Breast epithelium (tissue), 3 donors: ENCODE data around the gene POU5F1.
"Not testable (repeated sequence)": the region's sequence is repeated elsewhere in the genome, so short reads cannot be mapped to it uniquely, and the experiment has no call there.

Experiments
- POLR2A ChIP-seq: fragments of 450-650 bp; IDR thresholded peaks from one replicate; pipeline ENCODE4 v1.6.1; 2016; ENCODE audit warnings: antibody characterized with exemption, mild to moderate bottlenecking, moderate library complexity
- POLR2AphosphoS5 ChIP-seq, 3 donors: sonication (generic); formaldehyde crosslinking; IDR thresholded peaks; one replicate each; pipeline ENCODE4 v1.6.1; 2017; ENCODE audit warnings: antibody characterized with exemption in 3 of 3
- TF ChIP-seq, protein P1 (sequence below), 3 donors: fragments of 450-650 bp; IDR thresholded peaks; one replicate each; pipeline ENCODE4 v1.5.1; 2016 to 2017; ENCODE audit warnings: antibody characterized with exemption in 3 of 3, mild to moderate bottlenecking in 3 of 3, moderate library complexity in 3 of 3

DNA sequence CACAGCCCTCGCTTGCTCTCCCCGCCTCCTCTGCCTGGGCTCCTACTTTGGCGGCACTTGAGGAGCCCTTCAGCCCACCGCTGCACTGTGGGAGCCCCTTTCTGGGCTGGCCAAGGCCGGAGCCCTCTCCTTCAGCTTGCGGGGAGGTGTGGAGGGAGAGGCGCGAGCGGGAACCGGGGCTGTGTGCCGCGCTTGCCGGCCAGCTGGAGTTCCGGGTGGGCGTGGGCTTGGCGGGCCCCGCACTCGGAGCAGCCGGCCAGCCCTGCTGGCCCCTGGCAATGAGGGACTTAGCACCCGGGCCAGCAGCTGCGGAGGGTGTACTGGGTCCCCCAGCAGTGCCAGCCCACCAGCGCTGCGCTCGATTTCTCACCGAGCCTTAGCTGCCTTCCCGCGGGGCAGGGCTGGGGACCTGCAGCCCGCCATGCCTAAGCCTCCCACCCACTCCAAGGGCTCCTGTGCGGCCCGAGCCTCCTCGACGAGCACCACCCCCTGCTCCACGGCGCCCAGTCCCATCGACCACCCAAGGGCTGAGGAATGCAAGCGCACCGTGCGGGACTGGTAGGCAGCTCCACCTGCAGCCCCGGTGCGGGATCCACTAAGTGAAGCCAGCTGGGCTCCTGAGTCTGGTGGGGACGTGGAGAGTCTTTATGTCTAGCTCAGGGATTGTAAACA, 25.0 kb upstream of the POU5F1 start:
- TF ChIP-seq, protein P1, sequence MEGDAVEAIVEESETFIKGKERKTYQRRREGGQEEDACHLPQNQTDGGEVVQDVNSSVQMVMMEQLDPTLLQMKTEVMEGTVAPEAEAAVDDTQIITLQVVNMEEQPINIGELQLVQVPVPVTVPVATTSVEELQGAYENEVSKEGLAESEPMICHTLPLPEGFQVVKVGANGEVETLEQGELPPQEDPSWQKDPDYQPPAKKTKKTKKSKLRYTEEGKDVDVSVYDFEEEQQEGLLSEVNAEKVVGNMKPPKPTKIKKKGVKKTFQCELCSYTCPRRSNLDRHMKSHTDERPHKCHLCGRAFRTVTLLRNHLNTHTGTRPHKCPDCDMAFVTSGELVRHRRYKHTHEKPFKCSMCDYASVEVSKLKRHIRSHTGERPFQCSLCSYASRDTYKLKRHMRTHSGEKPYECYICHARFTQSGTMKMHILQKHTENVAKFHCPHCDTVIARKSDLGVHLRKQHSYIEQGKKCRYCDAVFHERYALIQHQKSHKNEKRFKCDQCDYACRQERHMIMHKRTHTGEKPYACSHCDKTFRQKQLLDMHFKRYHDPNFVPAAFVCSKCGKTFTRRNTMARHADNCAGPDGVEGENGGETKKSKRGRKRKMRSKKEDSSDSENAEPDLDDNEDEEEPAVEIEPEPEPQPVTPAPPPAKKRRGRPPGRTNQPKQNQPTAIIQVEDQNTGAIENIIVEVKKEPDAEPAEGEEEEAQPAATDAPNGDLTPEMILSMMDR (IDR thresholded peaks at IDR 0.05): not testable (repeated sequence)
- not testable (repeated sequence) for TF ChIP-seq POLR2AphosphoS5 (IDR thresholded peaks at IDR 0.05); POLR2A
